ENCODE results near the gene KCNQ1OT1. TPM values are rescaled to one million over a fixed set of nuclear protein-coding genes. Genes with fewer than 3 reads are reported as not detected.
A peak's percentile ranks its signal among the peaks of the same experiment; 100 is the strongest.

Gene KCNQ1OT1
- total RNA-seq, 1 donor from 2014 or later = 1.6 TPM

DNA sequence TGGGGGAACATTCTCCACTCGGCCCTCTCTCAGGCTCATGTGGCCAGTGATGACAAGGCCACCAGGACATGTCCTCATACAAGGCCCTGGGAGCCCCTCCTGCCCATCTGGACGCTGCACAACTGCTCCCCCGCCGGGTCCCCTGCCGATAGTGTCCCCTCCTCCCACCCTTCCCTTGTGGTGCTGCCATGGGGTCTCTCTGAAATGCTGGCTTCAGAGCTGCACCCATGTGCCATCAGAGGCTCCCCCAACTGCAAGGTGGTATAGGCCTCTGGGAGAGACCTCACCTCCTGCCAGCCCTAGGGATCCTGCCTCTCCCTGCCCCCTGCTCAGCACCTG, 113.0 kb downstream of the KCNQ1OT1 start:
- no peaks in the 10 kb centered on the region for H3K36me3 ChIP-seq
- H3K9me3 ChIP-seq = no peaks in the 10 kb centered on the region
- DNase-seq (peak; percentile 22), ATAC-seq (no peak)
- TF ChIP-seq, protein P1, sequence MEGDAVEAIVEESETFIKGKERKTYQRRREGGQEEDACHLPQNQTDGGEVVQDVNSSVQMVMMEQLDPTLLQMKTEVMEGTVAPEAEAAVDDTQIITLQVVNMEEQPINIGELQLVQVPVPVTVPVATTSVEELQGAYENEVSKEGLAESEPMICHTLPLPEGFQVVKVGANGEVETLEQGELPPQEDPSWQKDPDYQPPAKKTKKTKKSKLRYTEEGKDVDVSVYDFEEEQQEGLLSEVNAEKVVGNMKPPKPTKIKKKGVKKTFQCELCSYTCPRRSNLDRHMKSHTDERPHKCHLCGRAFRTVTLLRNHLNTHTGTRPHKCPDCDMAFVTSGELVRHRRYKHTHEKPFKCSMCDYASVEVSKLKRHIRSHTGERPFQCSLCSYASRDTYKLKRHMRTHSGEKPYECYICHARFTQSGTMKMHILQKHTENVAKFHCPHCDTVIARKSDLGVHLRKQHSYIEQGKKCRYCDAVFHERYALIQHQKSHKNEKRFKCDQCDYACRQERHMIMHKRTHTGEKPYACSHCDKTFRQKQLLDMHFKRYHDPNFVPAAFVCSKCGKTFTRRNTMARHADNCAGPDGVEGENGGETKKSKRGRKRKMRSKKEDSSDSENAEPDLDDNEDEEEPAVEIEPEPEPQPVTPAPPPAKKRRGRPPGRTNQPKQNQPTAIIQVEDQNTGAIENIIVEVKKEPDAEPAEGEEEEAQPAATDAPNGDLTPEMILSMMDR (IDR thresholded peaks at IDR 0.05) = no peak
- no peaks in the 10 kb centered on the region for H3K27me3 ChIP-seq (ENCODE audit: low read depth)
- H3K27ac ChIP-seq = no peak overlapping the region
- H3K4me3 ChIP-seq = no peak overlapping the region
- no peaks in the 10 kb centered on the region for H3K4me1 ChIP-seq
- intact Hi-C loops (cut with DNase I) = no loop called here

DNA sequence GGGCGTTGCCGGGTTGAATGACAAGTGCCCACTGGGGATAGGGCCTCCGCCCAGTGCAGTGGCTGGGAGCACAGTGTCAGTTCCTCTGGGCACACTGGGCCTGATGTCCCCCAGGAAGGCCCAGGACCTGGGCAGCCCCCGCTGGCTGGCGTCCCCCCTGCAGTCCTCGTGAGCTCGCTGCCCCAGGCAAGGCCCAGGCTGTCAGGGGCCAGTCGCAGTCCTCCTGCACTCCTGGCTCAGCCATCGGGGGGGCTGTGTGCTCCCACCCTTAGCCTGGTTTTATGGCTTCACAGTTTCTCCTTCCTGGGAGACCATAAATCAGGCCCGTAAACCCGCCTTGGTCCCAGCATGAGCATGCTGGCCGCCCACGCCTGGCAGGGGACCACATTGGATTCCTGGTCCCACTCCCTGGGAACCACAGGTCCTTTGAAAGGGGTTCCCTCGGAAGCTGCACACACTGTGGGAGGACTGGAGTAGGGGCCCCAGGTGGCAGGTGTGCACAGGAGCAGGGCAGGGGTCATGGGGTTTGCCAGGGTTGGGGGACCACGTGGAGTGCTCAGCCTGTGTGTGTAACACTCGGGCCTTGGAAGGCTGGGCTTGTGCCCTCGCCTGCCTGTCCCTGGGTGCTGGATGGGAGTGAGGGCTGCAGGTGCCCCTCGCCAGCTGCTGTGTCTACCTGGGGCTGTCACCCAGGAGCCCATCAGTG, 113.6 kb downstream of the KCNQ1OT1 start:
- ATAC-seq (no peak), DNase-seq (peak; percentile 30)
- Histone ChIP-seq H3K4me1 (no peaks in the 10 kb centered on the region), H3K4me3 (no peak overlapping the region), H3K36me3 (no peaks in the 10 kb centered on the region), H3K27ac (no peak overlapping the region), H3K27me3 (ENCODE audit: low read depth) (no peaks in the 10 kb centered on the region), H3K9me3 (no peaks in the 10 kb centered on the region)
- intact Hi-C loops (cut with DNase I) = no loop called here
- TF ChIP-seq, protein P1 (IDR thresholded peaks at IDR 0.05) = no peak

DNA sequence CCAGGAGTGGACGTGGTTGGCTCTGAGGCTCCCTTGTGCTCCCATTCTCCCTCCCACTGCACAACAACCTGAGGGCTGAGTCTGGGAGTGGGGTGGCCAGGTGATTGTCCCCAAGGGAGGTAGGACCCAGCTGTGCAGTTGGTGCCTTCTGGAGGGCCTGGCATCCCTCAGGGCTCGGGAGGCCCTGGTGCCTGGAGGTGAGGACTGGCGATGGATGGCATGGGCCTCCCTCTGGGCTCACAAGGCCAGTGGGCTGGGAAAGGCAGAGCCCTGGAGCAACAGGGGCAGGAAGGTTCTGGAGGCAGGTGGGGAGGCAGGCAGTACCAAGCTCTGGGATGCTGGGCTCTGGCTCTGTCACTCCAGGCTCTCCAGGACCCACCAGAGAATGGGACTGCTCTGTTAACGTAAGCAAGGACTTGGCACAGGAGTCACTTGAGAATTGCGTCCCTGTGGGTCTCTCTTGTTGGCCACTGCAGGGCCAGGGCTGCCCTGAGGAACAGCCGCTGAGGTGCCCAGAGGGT, 114.2 kb downstream of the KCNQ1OT1 start:
- TF ChIP-seq, protein P1 (IDR thresholded peaks at IDR 0.05) = no peak
- H3K27me3 ChIP-seq (ENCODE audit: low read depth) = no peaks in the 10 kb centered on the region
- no peak overlapping the region for H3K27ac ChIP-seq
- no peak overlapping the region for H3K4me3 ChIP-seq
- no peaks in the 10 kb centered on the region for H3K4me1 ChIP-seq
- intact Hi-C loops (cut with DNase I) = no loop called here
- no peaks in the 10 kb centered on the region for H3K9me3 ChIP-seq
- no peak for DNase-seq
- ATAC-seq = no peak
- no peaks in the 10 kb centered on the region for H3K36me3 ChIP-seq

DNA sequence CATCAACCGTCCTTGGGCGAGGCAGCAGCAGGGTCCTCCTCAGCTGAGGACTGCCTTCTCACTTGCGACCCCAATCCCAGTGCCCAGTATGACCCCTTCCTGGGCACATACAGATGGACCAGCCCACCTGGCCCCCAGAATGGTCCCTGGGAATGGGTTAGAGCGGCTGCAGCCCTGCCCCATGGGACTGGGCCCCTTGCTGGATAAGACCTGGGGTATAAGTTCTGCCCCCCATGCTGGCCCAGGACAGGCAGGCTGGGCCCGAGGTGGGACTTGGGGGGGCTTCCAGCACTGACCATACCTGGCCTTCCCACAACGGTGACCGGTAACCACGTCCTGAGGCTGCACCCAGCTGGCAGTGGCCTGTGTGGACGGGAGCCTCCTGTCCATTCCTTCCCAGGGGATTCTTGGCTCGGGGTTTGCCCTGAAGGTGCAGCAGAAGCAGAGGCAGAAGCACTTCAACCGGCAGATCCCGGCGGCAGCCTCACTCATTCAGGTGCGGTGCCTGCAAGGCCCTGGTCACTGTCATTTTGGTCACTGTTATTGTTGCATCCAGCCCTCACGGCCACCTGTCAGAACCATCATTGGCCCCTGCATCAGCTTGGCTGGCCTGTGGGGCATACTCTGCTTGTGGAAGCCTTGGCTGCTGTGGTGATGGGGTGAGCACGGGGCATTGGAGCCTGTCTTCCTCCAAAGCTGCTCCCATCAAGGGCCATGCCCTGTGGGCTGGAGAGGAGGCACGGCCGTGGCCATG, 114.8 kb downstream of the KCNQ1OT1 start:
- Histone ChIP-seq H3K4me3 (no peak overlapping the region), H3K4me1 (no peaks in the 10 kb centered on the region), H3K27ac (no peak overlapping the region), H3K27me3 (ENCODE audit: low read depth) (no peaks in the 10 kb centered on the region), H3K36me3 (no peaks in the 10 kb centered on the region), H3K9me3 (no peaks in the 10 kb centered on the region)
- intact Hi-C loops (cut with DNase I) = no loop called here
- TF ChIP-seq, protein P1 (IDR thresholded peaks at IDR 0.05) = no peak
- DNase-seq (peak; percentile 30), ATAC-seq (no peak)

DNA sequence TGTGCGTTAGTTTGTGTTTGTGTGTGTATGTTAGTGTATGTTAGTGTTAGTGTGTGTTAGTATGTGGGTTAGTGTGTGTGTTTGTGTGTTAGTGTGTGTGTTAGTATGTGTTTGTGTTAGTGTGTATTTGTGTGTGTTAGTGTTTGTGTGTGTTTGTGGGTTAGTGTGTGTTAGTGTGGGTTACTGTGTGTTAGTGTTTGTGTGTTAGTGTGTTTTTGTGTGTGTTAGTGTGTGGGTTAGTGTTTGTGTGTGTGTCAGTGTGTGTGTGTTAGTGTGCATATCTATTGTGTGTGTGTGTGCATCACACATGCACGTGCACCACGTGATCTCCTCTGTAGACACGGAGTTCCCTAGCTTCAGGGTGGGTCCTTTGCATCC, 115.4 kb downstream of the KCNQ1OT1 start:
- Histone ChIP-seq H3K4me1 (no peaks in the 10 kb centered on the region), H3K9me3 (no peaks in the 10 kb centered on the region), H3K36me3 (no peaks in the 10 kb centered on the region), H3K27ac (no peak overlapping the region), H3K27me3 (ENCODE audit: low read depth) (no peaks in the 10 kb centered on the region), H3K4me3 (no peak overlapping the region)
- TF ChIP-seq, protein P1 (IDR thresholded peaks at IDR 0.05) = no peak
- no peak for ATAC-seq
- intact Hi-C loops (cut with DNase I) = no loop called here
- no peak for DNase-seq
